NB4 (cell line): Measurements from ENCODE around the gene CCR5.

Experiments used
- CTCF ChIP-seq: IDR thresholded peaks from one replicate; pipeline ENCODE4 v1.5.1; 2012; ENCODE audit warnings: low read depth, low read length
- POLR2A ChIP-seq: IDR thresholded peaks from 2 replicates; pipeline ENCODE4 v1.6.1; 2011; ENCODE audit warnings: mild to moderate bottlenecking; ENCODE audit not compliant: insufficient read length; ENCODE audit errors: extremely low read depth

DNA sequence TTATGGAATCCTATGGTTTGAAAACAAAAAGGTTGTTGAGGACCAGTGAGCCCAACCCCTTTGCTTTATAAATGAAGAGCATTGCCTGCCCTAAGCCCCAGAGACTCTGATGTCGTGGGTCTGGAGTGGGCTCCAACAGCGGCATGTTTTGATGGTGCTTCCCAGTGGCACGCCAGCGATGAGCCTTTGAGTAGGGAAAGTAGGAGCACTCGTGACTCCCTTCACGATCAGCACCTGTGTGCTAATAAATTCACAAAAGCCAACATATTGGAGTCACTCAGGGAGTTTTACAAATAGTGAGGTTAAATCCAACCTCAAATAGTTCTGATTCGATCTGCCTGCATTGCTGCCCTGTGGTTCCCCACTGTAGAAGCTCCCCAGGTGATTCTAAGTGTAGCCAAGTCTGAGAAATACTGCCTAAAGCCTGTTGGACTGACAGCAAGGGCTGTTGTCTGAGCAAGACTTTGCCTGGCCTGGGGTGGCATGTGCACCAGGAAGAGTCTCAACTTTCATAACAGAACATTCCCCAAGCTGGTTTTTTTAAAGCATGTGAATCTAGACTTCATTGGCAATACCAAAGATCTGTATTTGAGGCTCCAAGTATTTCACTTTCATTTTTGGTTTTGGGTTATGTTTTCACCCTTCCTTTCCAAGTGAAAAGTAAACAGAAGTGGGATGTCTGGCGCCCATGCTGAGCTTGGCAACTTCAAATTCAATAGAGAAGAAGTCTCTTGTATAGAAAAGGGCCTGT lies 9.9 kb downstream of the CCR5 start:
- no peak for TF ChIP-seq CTCF
- TF ChIP-seq POLR2A: no peak
